ENCODE measurements around the gene NFATC2.

The NFATC2 gene

GRCh38 chr20:51486197-51487005 lies 56.1 kb downstream of the NFATC2 start:
- H3K79me1 ChIP-seq (ENCODE audit: low read length), result no peaks in the 10 kb centered on the region
- H3K4ac ChIP-seq (ENCODE audit: low read depth, low read length), result no peak overlapping the region
- no peak overlapping the region for H3K4me3 ChIP-seq (ENCODE audit: low read length)
- no peak overlapping the region for H4K5ac ChIP-seq (ENCODE audit: low read length)
- H3K79me2 ChIP-seq (ENCODE audit: control insufficient read depth, insufficient read depth, low read length), result no peaks in the 10 kb centered on the region
- no peak overlapping the region for H2AK5ac ChIP-seq (ENCODE audit: low read length)
- H3K4me1 ChIP-seq (ENCODE audit: control insufficient read depth, low read depth, low read length), result no peaks in the 10 kb centered on the region
- no peak overlapping the region for H2BK5ac ChIP-seq (ENCODE audit: low read length)
- H3K27ac ChIP-seq (ENCODE audit: low read depth, low read length), result no peak overlapping the region
- no peak for DNase-seq
- H3K23ac ChIP-seq (ENCODE audit: low read length), result no peak overlapping the region
- H4K8ac ChIP-seq (ENCODE audit: low read depth, low read length), result no peak overlapping the region
- H3K36me3 ChIP-seq (ENCODE audit: control insufficient read depth, insufficient read depth, low read length), result no peaks in the 10 kb centered on the region
- H3K18ac ChIP-seq (ENCODE audit: low read length), result no peak overlapping the region
- H3K56ac ChIP-seq (ENCODE audit: low read length), result no peak overlapping the region
- WGBS (ENCODE audit: extremely low coverage, insufficient coverage, low lambda C conversion rate), result no CpG with 5 or more reads among the region's 12 CpGs
- no peak overlapping the region for H2BK120ac ChIP-seq (ENCODE audit: low read depth, low read length)
- H3K27me3 ChIP-seq (ENCODE audit: insufficient read depth, low read length, poor library complexity), result no peaks in the 10 kb centered on the region
- no peak overlapping the region for H3K9ac ChIP-seq (ENCODE audit: low read length)
- H3K4me2 ChIP-seq (ENCODE audit: low read length), result no peak overlapping the region
- no peak overlapping the region for H2BK15ac ChIP-seq (replicated peaks; ENCODE audit: low read depth)

GRCh38 chr20:51484831-51485230 lies 57.7 kb downstream of the NFATC2 start:
- Histone ChIP-seq H4K5ac (ENCODE audit: low read length) (no peak overlapping the region), H2BK15ac (replicated peaks; ENCODE audit: low read depth) (no peak overlapping the region), H3K18ac (ENCODE audit: low read length) (no peak overlapping the region), H3K23ac (ENCODE audit: low read length) (no peak overlapping the region), H3K79me2 (ENCODE audit: control insufficient read depth, insufficient read depth, low read length) (no peaks in the 10 kb centered on the region), H3K36me3 (ENCODE audit: control insufficient read depth, insufficient read depth, low read length) (no peaks in the 10 kb centered on the region), H3K56ac (ENCODE audit: low read length) (no peak overlapping the region), H3K4me3 (ENCODE audit: low read length) (no peak overlapping the region), H3K9ac (ENCODE audit: low read length) (no peak overlapping the region), H3K4me2 (ENCODE audit: low read length) (no peak overlapping the region), H3K4ac (ENCODE audit: low read depth, low read length) (no peak overlapping the region), H4K8ac (ENCODE audit: low read depth, low read length) (no peak overlapping the region), H3K79me1 (ENCODE audit: low read length) (no peaks in the 10 kb centered on the region), H3K27me3 (ENCODE audit: insufficient read depth, low read length, poor library complexity) (no peaks in the 10 kb centered on the region), H2BK5ac (ENCODE audit: low read length) (no peak overlapping the region), H3K27ac (ENCODE audit: low read depth, low read length) (no peak overlapping the region), H3K4me1 (ENCODE audit: control insufficient read depth, low read depth, low read length) (no peaks in the 10 kb centered on the region), H2BK120ac (ENCODE audit: low read depth, low read length) (no peak overlapping the region), H2AK5ac (ENCODE audit: low read length) (no peak overlapping the region)
- no peak for DNase-seq
- WGBS (ENCODE audit: extremely low coverage, insufficient coverage, low lambda C conversion rate), result no CpG with 5 or more reads among the region's 4 CpGs

GRCh38 chr20:51484141-51484815 lies 58.2 kb downstream of the NFATC2 start:
- Histone ChIP-seq H3K4me1 (ENCODE audit: control insufficient read depth, low read depth, low read length) (no peaks in the 10 kb centered on the region), H3K4me3 (ENCODE audit: low read length) (no peak overlapping the region), H2BK5ac (ENCODE audit: low read length) (no peak overlapping the region), H4K8ac (ENCODE audit: low read depth, low read length) (no peak overlapping the region), H3K36me3 (ENCODE audit: control insufficient read depth, insufficient read depth, low read length) (no peaks in the 10 kb centered on the region), H4K5ac (ENCODE audit: low read length) (no peak overlapping the region), H3K23ac (ENCODE audit: low read length) (no peak overlapping the region), H2BK120ac (ENCODE audit: low read depth, low read length) (no peak overlapping the region), H3K27me3 (ENCODE audit: insufficient read depth, low read length, poor library complexity) (no peaks in the 10 kb centered on the region), H3K56ac (ENCODE audit: low read length) (no peak overlapping the region), H3K79me2 (ENCODE audit: control insufficient read depth, insufficient read depth, low read length) (no peaks in the 10 kb centered on the region), H2BK15ac (replicated peaks; ENCODE audit: low read depth) (no peak overlapping the region), H3K27ac (ENCODE audit: low read depth, low read length) (no peak overlapping the region), H2AK5ac (ENCODE audit: low read length) (no peak overlapping the region), H3K9ac (ENCODE audit: low read length) (no peak overlapping the region), H3K18ac (ENCODE audit: low read length) (no peak overlapping the region), H3K4me2 (ENCODE audit: low read length) (no peak overlapping the region), H3K4ac (ENCODE audit: low read depth, low read length) (no peak overlapping the region), H3K79me1 (ENCODE audit: low read length) (no peaks in the 10 kb centered on the region)
- no peak for DNase-seq
- WGBS (ENCODE audit: extremely low coverage, insufficient coverage, low lambda C conversion rate), result no CpG with 5 or more reads among the region's 16 CpGs

GRCh38 chr20:51482836-51483473 lies 59.6 kb downstream of the NFATC2 start:
- Histone ChIP-seq H3K4me1 (ENCODE audit: control insufficient read depth, low read depth, low read length) (no peaks in the 10 kb centered on the region), H3K4me2 (ENCODE audit: low read length) (no peak overlapping the region), H4K8ac (ENCODE audit: low read depth, low read length) (no peak overlapping the region), H3K79me2 (ENCODE audit: control insufficient read depth, insufficient read depth, low read length) (no peaks in the 10 kb centered on the region), H2BK5ac (ENCODE audit: low read length) (no peak overlapping the region), H2AK5ac (ENCODE audit: low read length) (no peak overlapping the region), H4K5ac (ENCODE audit: low read length) (no peak overlapping the region), H2BK15ac (replicated peaks; ENCODE audit: low read depth) (no peak overlapping the region), H3K23ac (ENCODE audit: low read length) (no peak overlapping the region), H3K56ac (ENCODE audit: low read length) (no peak overlapping the region), H3K4ac (ENCODE audit: low read depth, low read length) (no peak overlapping the region), H2BK120ac (ENCODE audit: low read depth, low read length) (no peak overlapping the region), H3K27ac (ENCODE audit: low read depth, low read length) (no peak overlapping the region), H3K36me3 (ENCODE audit: control insufficient read depth, insufficient read depth, low read length) (no peaks in the 10 kb centered on the region), H3K9ac (ENCODE audit: low read length) (no peak overlapping the region), H3K27me3 (ENCODE audit: insufficient read depth, low read length, poor library complexity) (no peaks in the 10 kb centered on the region), H3K18ac (ENCODE audit: low read length) (no peak overlapping the region), H3K79me1 (ENCODE audit: low read length) (no peaks in the 10 kb centered on the region), H3K4me3 (ENCODE audit: low read length) (no peak overlapping the region)
- DNase-seq, result no peak
- WGBS (ENCODE audit: extremely low coverage, insufficient coverage, low lambda C conversion rate), result no CpG with 5 or more reads among the region's 15 CpGs

- Histone ChIP-seq H3K23ac (ENCODE audit: low read length) (no peak overlapping the region), H3K9ac (ENCODE audit: low read length) (no peak overlapping the region), H2BK5ac (ENCODE audit: low read length) (no peak overlapping the region), H3K4ac (ENCODE audit: low read depth, low read length) (no peak overlapping the region), H2BK15ac (replicated peaks; ENCODE audit: low read depth) (no peak overlapping the region), H3K79me1 (ENCODE audit: low read length) (no peaks in the 10 kb centered on the region), H3K4me1 (ENCODE audit: control insufficient read depth, low read depth, low read length) (no peaks in the 10 kb centered on the region), H4K5ac (ENCODE audit: low read length) (no peak overlapping the region), H3K36me3 (ENCODE audit: control insufficient read depth, insufficient read depth, low read length) (no peaks in the 10 kb centered on the region), H3K79me2 (ENCODE audit: control insufficient read depth, insufficient read depth, low read length) (no peaks in the 10 kb centered on the region), H3K27me3 (ENCODE audit: insufficient read depth, low read length, poor library complexity) (no peaks in the 10 kb centered on the region), H2AK5ac (ENCODE audit: low read length) (no peak overlapping the region), H3K56ac (ENCODE audit: low read length) (no peak overlapping the region), H3K18ac (ENCODE audit: low read length) (no peak overlapping the region), H3K4me3 (ENCODE audit: low read length) (no peak overlapping the region), H2BK120ac (ENCODE audit: low read depth, low read length) (no peak overlapping the region), H3K4me2 (ENCODE audit: low read length) (no peak overlapping the region), H3K27ac (ENCODE audit: low read depth, low read length) (no peak overlapping the region), H4K8ac (ENCODE audit: low read depth, low read length) (no peak overlapping the region)
- no peak for DNase-seq
- no CpG with 5 or more reads among the region's 17 CpGs for WGBS (ENCODE audit: extremely low coverage, insufficient coverage, low lambda C conversion rate)
Observed at GRCh38 chr20:51481341-51481914, 61.1 kb downstream of the NFATC2 start.
